HG03280 (cell line): Measurements from ENCODE around the gene SIPA1L3.

Experiments
- ATAC-seq: cut with Tn5 transposase; IDR thresholded peaks from one replicate; pipeline ENCODE4 v1.9.1; 2021; ENCODE audit warnings: mild to moderate bottlenecking, moderate library complexity; ENCODE audit not compliant: unreplicated experiment

Gene SIPA1L3

GRCh38 chr19:38093587-38093986 is 186.6 kb downstream of the SIPA1L3 start:
- ATAC-seq: no peak

- ATAC-seq: no peak
These were observed 188.7 kb downstream of the SIPA1L3 start for GRCh38 chr19:38095411-38096308.

- no peak for ATAC-seq
These were observed 193.0 kb downstream of the SIPA1L3 start for GRCh38 chr19:38099966-38100365.

GRCh38 chr19:38100589-38100988 is 193.6 kb downstream of the SIPA1L3 start:
- ATAC-seq: no peak

- no peak for ATAC-seq
These were observed 194.7 kb downstream of the SIPA1L3 start for GRCh38 chr19:38101723-38102122.

GRCh38 chr19:38105574-38105973 is 198.6 kb downstream of the SIPA1L3 start:
- ATAC-seq: no peak

- ATAC-seq: no peak
These were observed 200.1 kb downstream of the SIPA1L3 start for GRCh38 chr19:38107129-38107528.

GRCh38 chr19:38111898-38112297 is 204.9 kb downstream of the SIPA1L3 start:
- ATAC-seq: no peak

- ATAC-seq: no peak
These were observed 207.6 kb downstream of the SIPA1L3 start for GRCh38 chr19:38114651-38115050.

GRCh38 chr19:38115271-38115802 is 208.3 kb downstream of the SIPA1L3 start:
- ATAC-seq: no peak

GRCh38 chr19:38118176-38118575 is 211.2 kb downstream of the SIPA1L3 start:
- ATAC-seq: no peak

- no peak for ATAC-seq
These were observed 213.5 kb downstream of the SIPA1L3 start for GRCh38 chr19:38120471-38121025.

GRCh38 chr19:38122402-38123093 is 215.5 kb downstream of the SIPA1L3 start:
- ATAC-seq: no peak

GRCh38 chr19:38125238-38125637 is 218.2 kb downstream of the SIPA1L3 start:
- ATAC-seq: no peak

- ATAC-seq: no peak
These were observed 223.4 kb downstream of the SIPA1L3 start for GRCh38 chr19:38130399-38130798.

GRCh38 chr19:38132781-38133180 is 225.8 kb downstream of the SIPA1L3 start:
- ATAC-seq: no peak

GRCh38 chr19:38133319-38133718 is 226.3 kb downstream of the SIPA1L3 start:
- no peak for ATAC-seq

- no peak for ATAC-seq
These were observed 227.6 kb downstream of the SIPA1L3 start for GRCh38 chr19:38134540-38135149.

GRCh38 chr19:38135150-38135998 is 228.4 kb downstream of the SIPA1L3 start:
- no peak for ATAC-seq

GRCh38 chr19:38139122-38139521 is 232.1 kb downstream of the SIPA1L3 start:
- no peak for ATAC-seq
